GM21381 (cell line): ENCODE results near the gene ARHGAP45.
"Not testable (repeated sequence)": the region's sequence is repeated elsewhere in the genome, so short reads cannot be mapped to it uniquely, and the experiment has no call there.

Source experiments
- ATAC-seq: cut with Tn5 transposase; IDR thresholded peaks from one replicate; pipeline ENCODE4 v1.9.1; 2021; ENCODE audit warnings: mild to moderate bottlenecking, moderate library complexity; ENCODE audit not compliant: unreplicated experiment

The ARHGAP45 gene

DNA sequence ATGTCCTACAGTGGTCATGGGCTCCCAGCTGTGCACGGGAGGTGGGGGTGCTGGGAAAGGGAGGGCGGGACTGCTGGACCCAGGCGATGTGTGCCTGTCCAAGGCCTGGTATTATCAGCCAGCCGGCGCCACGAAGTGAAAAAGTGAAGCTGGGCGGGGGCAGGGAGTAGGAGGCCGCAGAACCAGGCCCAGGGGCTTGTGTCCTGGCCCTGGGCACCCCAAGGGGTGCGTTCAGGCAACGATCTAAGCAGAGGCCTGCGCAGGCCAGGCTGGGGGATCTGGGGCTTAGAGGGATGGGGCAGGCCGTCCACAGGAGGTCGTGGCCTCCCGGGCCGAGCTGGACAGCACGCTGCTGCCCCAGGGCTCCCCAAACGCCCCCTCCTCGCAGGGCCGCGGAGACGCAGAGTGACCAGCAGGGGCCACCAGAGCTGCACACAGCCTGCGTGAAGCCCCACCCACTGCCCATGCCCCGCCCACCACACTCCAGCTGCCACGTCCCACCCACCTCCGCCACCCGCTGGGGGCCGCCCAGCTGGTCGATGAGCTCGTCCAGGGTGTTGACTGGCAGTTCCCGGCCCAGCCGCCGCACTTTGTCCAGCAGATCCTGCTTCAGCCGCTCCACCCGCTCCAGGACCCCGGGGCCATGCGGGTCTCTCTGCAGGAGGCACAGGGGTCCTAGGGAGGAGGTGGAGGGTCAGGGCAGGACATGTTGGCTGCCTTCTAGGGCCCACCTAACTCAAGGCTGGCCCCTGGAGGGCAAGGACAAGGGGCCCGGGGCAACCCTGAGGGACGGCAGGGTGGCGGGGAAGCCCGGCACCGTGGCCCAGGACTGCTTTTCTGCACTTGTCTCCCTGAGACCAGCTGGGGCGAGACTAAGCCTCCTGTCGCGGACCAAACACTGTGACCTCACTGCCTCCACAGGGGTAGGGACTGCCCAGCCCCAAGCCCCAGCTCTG is 46.3 kb downstream of the ARHGAP45 start:
- peak; percentile 57 for ATAC-seq

DNA sequence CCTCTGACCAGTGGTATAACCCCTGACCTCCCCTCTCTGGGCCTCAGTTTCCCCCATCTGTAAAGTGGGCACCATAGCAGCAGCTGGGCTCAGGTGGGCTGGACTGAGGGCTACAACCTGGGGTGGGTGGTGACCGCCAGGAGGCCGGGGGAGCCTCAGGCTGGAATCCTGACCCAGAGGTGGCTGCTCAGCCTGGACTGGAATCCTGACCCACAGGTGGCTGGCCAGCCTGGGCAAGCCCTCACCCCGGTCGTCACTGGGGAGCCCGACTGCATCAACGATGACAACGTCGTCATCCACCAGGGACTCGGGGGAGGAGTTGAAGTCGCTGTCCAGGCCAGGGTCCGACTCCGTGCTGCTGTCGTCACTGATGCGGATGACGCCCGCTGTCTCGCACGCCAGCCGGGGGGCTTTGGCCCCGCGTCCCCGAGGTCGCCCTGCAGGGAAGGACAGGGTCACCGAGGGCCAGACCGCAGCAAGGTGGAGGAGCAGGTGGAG is 47.1 kb downstream of the ARHGAP45 start:
- ATAC-seq, result no peak

DNA sequence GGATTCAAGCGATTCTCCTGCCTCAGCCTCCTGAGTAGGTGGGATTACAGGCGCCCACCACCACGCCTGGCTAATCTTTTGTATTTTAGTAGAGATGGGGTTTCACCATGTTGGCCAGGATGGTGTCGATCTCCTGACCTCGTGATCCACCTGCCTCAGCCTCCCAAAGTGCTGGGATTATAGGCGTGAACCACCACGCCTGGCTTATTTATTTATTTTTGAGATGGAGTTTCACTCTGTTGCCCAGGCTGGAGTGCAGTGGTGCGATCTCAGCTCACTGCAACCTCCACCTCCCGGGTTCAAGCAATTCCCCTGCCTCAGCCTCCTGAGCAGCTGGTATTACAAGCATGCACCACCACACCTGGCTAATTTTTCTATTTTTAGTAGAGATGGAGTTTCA is 47.8 kb downstream of the ARHGAP45 start:
- ATAC-seq, result not testable (repeated sequence)

DNA sequence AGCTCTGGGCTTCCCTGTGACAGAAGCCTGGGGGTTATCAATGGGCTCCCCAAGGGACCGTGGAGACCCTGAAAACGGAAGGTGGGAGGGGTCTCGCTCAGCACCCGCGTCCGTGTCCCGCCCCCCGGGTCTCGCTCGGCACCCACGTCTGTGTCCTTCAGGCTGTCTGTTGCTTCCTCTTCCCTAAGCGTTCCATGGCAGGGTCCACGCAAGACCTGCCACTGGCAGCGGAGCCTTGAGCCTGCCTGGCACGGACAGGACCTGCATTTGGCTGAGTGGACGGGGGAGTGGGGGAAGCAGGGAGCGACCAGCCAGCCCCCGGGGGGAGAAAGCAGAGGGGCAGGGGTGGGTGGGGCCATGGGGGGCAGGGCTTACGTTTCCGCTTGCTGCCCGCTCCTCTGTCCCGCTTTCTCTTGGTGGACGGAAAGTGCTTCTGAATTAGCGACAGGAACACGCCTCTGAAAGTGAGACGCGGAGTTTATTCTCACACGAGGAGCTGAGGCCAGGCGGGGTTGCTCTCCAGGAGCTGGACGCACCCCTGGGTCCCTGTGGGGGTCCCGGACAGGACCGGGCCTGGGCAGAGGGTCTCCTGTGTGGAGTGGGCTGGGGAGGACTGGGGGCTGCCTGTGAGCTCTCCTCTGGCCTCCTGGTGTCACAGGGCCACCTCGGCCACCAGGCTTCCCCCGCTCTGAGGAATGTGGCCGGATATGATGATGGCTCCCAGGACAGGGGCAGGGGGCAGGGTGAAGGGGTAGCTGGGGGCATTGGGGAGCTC is 48.9 kb downstream of the ARHGAP45 start:
- no peak for ATAC-seq

DNA sequence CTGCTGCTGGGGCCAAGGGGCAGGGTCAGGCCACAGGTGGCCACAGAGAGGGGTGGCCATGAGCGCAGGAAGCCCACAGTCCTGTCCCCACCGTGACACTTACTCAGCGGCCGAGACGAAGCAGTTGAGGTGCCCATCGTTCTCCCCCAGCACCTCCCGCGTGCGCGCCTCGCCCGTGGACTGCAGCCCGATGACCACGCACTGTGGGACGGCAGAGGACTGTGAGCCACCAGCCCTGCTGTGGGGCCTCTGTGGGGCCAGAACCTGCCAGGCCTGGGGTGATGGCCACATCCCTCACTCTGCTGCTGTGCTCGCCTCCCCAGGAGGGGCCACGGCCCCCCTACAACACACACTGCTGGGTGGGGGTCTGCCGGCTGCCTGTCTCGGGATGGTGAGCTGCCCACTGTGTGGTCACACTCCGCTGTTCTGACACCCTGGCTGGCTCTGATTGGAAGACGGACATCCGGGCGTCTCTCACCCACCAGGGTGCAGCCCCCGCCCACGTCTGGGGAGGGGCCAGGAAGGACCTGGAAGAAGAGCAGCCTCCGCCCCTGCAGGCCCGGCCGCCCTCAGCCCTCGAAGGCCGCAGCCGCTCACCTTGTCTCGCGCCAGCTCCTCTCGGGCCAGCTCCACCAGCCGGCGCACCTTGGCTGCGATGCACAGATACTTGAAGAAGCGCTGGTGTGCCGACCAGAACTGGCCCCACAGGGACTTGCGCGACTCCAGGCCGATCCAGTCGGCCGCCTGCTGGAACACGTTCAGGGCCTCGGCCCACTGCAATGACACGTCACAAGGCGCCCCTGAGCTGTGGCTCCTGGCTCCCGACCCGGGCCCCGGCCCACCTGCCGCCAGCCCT is 50.0 kb downstream of the ARHGAP45 start:
- ATAC-seq, result no peak

DNA sequence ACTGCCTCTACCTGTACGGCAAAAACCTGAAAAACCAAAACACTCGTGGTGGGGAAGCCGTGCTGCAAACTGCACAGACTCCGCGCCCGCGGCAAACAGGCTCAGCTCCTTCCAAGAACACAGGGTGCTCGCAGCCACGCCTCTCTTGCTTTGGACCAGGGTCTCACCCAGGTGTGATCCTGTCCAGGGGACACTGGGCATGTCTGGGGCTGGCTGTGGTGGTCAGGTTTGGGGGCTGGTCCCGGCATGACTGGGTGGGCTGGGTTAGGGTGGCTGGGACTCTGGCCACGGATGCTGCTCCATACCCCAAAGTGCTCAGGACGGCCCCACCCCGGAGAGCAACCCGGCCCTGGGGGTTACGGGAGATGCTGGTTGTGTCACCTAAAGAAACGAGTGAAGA is 50.7 kb downstream of the ARHGAP45 start:
- ATAC-seq, result no peak

DNA sequence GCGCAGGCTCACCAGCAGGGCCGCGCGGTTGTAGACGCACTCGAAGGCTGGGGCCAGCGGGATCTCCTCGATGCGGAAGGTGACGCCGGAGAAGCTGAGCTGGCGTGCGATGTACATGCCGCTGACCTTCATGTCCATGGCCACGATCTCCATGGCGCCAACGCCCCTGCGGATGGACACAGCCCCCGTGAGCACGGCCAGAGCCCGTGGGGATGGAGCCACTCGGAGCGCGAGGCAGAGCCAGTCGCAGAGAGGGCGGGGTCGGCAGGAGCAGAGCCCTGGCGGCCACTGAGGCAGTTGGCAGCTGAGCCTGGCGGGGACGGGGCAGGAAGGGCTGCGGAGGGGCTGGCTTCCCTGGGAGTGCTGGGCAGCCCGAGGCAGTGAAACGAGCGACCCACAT is 52.0 kb downstream of the ARHGAP45 start:
- ATAC-seq, result no peak

DNA sequence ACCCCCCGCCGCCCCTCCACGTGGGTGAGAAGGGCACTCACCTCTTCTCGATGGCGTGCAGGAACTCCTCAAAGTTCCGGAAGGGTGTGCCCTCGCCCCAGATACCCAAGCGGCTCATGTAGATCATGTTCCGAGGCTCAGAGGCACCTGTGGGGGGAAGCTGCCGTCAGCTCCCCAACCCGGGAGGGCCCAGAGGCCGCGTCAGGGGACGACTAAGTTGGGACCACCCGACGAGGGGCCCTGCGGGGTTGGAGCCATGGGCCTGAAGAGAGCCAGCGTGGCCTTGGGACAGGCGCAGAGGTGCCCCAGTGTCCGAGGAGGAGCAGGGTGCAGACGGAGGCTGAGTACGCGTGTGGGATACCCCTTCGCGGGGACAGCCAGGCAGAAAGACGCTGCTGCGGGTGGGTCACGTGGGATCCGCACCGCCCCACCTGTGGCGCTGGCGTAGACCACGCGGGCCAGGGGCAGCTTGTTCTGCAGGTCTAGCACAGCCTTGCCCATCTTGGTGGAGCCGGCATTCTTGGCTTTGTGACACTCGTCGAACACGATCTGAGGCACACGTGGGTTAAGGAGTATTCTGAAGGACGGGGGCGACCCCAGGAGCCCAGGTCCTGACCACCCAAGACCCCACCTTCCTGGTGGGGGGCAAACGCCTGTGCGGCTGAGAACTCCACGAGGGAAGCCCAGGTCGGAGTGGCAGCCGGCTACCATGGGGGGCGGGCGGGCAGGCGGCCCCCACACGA is 52.7 kb downstream of the ARHGAP45 start:
- no peak for ATAC-seq

DNA sequence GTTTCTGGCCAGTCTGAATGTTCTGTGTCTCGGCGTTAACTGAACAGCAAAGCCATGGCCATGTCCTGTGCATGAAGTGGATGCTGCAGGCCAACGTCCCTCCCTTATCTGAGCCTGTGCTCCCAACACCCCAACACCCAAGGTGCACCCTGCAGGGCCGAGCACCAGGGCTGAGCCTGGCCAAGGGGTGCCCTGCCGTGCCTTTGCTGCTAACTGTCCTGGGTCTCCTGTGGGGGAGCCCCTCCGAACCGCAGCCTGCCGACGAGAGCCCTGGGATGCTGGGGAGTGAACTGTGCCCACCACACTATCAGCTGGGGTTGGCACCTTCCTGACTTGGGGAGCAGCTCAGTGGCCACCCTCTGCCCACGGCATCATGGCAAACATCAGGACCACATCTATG is 54.4 kb downstream of the ARHGAP45 start:
- ATAC-seq, result no peak

DNA sequence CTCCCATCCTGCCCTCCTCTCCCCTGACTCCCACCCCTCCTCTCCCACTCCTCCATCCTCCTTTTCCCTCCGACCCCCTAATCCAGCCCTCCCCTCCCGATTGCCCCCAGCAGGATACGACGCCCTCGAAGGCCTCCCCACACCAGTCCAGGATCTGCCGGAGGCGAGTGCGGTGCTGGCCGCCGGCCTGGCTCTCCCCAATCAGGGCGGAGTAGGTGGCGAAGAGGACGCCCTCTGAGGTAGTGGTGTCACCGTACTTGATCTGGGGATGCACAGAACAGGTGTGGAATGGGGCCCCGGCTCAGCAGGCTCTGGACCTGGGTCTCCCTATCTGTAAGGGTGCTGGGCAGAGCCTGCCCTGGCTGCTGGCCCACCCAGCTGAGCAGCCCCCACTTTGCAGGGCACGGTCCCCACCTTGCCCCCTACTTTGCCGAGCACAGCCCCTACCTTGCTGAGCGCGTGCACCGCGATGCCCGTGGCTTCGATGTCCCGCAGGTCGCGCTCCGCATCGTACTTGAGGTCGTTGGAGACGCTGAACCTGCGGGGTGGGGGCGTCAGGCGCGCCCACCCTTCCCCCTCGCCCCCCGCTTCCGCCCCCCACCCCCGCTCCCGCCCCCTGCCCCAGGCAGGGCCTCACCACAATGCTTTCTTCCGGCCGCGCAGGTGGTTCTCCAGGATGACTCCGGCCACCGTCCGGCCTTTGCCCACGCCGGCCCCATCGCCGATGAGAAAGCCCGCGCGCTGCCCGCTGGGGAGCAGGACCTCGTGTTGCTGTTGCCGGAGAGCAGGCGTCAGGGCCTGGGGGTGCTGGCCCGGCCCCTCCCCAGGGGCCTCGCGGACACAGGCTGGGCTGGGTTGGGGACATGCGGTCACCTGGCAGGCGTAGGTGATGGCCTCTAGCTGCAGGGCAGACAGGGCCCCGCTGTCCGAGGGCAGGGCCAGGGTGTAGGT is 55.3 kb downstream of the ARHGAP45 start:
- ATAC-seq, result no peak

DNA sequence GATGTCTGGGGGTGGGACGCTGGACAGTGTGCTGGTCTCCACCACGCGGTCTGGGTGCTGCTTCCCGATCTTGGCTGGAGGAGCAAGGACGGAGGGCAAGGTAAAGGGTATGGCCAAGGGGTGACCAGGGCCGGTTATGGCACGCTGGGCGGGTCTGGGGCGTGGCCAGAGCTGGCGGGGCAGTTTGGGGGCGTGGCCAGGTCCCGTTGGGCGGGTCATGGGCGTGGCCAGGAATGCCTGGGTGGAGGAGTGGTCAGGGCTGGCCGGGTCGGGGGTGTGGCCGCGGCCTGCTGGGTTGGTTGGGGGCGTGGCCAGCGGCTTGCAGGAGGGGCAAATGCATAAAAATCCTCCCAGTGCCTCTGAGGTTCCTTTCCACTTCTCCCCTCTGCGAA is 56.0 kb downstream of the ARHGAP45 start:
- no peak for ATAC-seq

DNA sequence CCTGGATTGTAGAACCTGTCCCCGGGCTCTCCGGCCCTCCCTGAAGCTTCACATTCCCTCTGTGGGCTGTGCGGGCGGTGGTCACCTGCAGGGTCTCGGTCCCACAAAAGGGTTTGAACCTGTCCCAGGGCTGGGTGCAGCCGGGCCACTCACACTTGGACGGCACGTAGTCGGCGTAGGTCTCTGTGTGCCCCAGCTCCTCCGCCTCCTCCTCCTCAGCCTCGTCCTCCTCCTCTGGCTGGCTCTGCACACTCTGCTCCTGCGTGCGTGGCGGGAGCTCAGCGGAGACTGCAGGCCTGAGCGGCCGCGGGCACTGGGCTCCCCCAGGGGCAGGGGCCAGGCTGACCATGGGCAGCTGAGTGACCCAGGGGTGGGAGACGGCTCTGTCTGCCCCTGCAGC is 56.4 kb downstream of the ARHGAP45 start:
- ATAC-seq, result no peak

DNA sequence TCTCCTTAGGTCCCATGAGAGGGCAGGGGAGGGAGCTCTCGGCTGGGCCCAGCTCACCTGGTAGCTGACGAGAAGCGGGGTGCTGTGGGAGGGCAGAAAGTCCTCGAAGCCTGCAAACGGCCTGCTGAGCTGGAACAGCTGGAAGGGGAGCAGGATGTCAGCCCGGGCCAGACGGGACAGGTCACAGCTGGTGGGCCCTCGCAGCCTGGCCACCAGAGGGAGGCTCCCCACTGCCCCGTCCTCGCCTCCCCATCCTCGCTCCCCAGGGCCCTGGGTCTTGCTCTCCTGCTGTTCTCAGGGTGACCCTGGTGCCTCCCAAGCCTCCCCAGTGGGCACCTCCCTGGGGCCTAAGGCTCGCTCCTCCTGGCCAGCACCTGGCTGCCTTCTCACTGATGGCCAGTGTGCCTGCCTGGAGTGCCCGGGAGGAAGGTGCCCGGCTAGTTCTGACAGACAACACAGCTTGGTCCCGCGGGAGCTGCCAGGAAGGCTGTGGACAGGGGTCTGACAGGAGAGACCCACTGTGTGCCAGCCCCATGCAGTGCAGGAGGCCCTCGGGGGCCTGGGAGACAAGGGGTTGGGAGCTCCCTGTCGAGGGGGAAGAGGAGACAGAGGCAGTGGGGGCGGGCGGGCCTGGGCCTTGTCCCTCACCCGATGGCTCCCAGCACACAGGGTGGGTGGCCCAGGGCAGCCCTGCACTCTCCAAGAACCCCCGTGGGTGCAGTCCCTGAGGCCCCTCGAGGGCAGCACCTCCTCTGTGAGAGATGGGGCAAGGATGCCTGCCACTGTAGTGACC is 57.1 kb downstream of the ARHGAP45 start:
- no peak for ATAC-seq

DNA sequence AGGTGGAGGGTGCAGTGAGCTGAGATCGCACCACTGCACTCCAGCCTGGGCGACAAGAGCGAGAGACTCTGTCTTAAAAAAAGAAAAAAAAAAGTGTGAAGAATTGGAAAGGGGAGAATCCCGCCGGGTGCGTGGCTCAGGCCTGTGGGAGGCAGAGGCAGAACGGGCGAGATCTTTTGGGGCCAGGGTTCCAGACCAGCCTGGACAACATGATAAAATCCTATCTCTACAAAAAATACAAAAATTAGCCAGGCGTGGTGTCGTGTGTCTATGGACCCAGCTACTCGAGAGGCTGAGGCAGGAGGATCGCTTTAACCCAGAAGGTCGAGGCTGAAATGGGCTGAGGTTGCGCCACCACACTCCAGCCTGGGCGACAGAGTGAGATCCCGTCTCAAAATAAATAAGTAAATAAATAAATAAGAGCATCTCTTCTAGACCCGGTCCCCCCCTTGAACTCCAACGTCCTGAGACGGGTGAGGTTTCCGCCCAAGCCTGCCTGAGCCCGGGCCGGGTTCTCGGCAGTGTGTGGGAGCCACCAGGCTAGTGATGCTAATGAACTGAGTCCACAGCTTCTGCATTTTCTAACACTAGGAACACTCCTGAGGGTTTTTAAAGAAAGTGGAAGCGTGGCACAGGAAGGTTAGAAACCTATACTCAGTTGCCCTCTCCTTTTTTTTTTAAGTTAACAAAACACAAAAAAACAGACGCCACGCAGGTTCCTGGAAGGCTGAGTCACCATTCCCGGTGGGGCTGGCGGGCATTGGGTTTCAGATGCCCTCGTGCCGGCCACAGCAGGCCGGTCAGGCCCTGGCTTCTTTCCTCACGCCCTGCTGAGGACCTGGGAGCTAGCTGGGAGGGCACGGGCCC is 58.9 kb downstream of the ARHGAP45 start:
- ATAC-seq, result no peak

DNA sequence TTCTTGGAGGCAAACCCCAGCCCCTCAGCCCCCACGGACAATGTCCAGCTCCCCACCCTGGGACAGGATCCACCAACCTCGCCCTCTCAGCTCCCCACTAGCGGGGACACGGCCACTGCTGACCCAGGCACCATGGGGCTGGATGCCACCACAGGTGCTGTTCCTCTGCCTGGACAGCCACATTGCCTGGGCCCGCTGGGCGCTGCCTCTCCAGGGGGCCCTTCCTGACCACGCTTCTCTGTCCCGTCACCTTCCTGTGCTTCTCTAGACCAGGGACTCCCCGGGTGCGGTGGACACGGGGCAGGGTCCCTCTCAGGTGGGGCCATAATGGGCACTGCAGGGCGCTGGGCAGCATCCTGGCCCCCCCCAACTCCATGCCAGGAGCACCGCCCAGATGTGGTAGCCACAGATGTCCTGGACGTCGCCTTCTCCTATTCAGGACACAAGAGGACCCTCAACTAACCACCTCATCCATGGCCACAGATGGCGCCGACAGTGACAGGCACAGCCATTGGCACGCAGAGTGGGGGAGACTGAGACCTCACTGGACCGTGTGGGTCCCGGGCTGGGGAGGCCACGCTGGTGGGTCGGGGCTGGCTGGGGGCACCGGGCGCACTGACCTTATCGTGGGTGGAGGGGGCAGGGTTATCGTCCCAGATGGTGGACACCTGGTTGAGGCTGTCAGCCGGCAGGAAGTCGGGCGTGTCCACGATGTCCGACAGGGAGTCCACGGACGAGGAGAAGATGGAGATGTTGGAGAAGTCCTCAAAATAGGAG is 60.2 kb downstream of the ARHGAP45 start:
- no peak for ATAC-seq

DNA sequence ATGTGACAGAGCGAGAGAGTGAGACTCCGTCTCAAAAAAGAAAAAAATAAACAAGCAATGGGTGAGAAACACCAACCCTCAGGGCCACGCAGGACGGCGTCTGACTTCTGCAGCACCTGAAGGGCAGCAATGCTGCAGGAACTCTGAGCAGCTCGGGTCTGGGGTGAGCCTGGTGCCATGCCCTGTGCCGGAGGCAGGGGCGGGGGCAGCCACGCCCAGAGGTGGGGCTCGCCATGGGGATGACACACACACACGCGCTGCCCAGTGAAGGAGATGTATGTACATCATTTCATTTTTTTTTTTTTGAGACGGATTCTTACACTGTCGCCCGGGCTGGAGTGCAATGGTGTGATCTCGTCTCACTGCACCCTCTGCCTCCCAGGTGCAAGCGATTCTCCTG is 61.1 kb downstream of the ARHGAP45 start:
- no peak for ATAC-seq

DNA sequence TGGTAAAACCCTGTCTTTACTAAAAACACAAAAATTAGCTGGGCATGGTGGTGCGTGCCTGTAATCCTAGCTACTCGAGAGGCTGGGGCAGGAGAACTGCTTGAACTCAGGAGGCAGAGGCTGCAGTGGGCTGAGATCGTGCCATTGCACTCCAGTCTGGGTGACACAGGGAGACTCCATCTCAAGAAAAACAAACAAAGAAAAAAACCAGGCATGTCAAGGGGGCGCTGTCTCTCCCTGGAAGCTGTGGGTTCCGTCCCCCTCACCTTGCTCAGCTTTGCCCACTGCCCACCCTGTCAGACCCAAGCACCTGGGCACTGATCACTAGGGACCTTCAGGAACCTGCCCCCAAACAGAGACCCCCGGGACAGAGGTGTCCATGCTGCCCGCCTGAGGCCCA is 62.1 kb downstream of the ARHGAP45 start:
- not testable (repeated sequence) for ATAC-seq
